K562 (cell line): ENCODE data around the gene GABARAPL2. TPM values are rescaled to one million over a fixed set of nuclear protein-coding genes. Genes with fewer than 3 reads are reported as not detected.

Experiments
- CEBPB ChIP-seq: fragments of 450-650 bp; IDR thresholded peaks from 2 replicates; pipeline ENCODE4 v1.6.1; 2016; ENCODE audit warnings: missing genetic modification characterization, missing compliant biosample characterization
- CXXC5 ChIP-seq: fragments of 250-450 bp; sonication (Bioruptor Pico); IDR thresholded peaks from 2 replicates; pipeline ENCODE4 v1.8.0; 2022; ENCODE audit warnings: inconsistent platforms, mild to moderate bottlenecking, moderate library complexity
- GATA2 ChIP-seq: sonication (generic); formaldehyde crosslinking; IDR thresholded peaks from 2 replicates; pipeline ENCODE4 v1.4.0; 2020; ENCODE audit warnings: mild to moderate bottlenecking, missing genetic modification reagents
- HNRNPL ChIP-seq: fragments of 200-400 bp; formaldehyde crosslinking; IDR thresholded peaks from 2 replicates; pipeline ENCODE4 v1.6.1; 2017; ENCODE audit warnings: low read depth, mild to moderate bottlenecking, low read length
- JUNB ChIP-seq: fragments of 450-650 bp; formaldehyde crosslinking; conservative IDR thresholded peaks from 2 replicates; pipeline ENCODE4 v1.4.0; 2020; ENCODE audit warnings: mild to moderate bottlenecking
- NFIX ChIP-seq: fragments of 250-450 bp; sonication (Bioruptor Pico); IDR thresholded peaks from 2 replicates; pipeline ENCODE4 v1.4.0; 2020; ENCODE audit warnings: low read depth, mild to moderate bottlenecking, moderate library complexity
- RAD21 ChIP-seq, 2 experiments: fragments of 250-450 bp in 1 of 2; fragments of 450-650 bp in 1 of 2; sonication (Bioruptor Pico) in 1 of 2; formaldehyde crosslinking in 1 of 2; IDR thresholded peaks in 1 of 2; conservative IDR thresholded peaks in 1 of 2; 2 replicates each; pipeline versions ENCODE4 v1.4.0 to v1.8.0; 2020 to 2022; ENCODE audit warnings: mild to moderate bottlenecking in 2 of 2, moderate library complexity in 1 of 2
- RAD51 ChIP-seq: fragments of 450-650 bp; IDR thresholded peaks from 2 replicates; pipeline ENCODE4 v1.7.1; 2016; ENCODE audit warnings: low read depth, mild to moderate bottlenecking, borderline replicate concordance
- SIX5 ChIP-seq, 2 experiments: IDR thresholded peaks; 2 replicates each; pipeline ENCODE4 v1.6.1; 2011; ENCODE audit warnings: low read length in 2 of 2, borderline replicate concordance in 1 of 2, low read depth in 1 of 2, mild to moderate bottlenecking in 1 of 2, moderate library complexity in 1 of 2; ENCODE audit not compliant: insufficient read depth in 1 of 2
- SMARCE1 ChIP-seq: fragments of 450-650 bp; IDR thresholded peaks from 2 replicates; pipeline ENCODE4 v1.7.1; 2016; ENCODE audit warnings: mild to moderate bottlenecking
- SPI1 ChIP-seq: IDR thresholded peaks from 2 replicates; pipeline ENCODE4 v1.6.1; 2011; ENCODE audit warnings: low read depth, low read length, control low read depth, borderline replicate concordance
- TAL1 ChIP-seq: fragments of 450-650 bp; IDR thresholded peaks from 2 replicates; pipeline ENCODE4 v1.6.1; 2016; ENCODE audit warnings: mild to moderate bottlenecking
- THRB ChIP-seq: fragments of 450-650 bp; formaldehyde crosslinking; conservative IDR thresholded peaks from 2 replicates; pipeline ENCODE4 v1.4.0; 2022; ENCODE audit warnings: mild to moderate bottlenecking, missing genetic modification characterization
- TRIM24 ChIP-seq, 2 experiments: fragments of 450-650 bp; IDR thresholded peaks; 2 replicates each; pipeline ENCODE4 v1.6.1; 2016
- YY1 ChIP-seq, 3 experiments: IDR thresholded peaks; 2 replicates each; pipeline ENCODE4 v1.6.1; 2011; ENCODE audit warnings: low read length in 2 of 3, mild to moderate bottlenecking in 2 of 3, moderate library complexity in 2 of 3, borderline replicate concordance in 1 of 3, control low read depth in 1 of 3, low read depth in 1 of 3; ENCODE audit not compliant: insufficient read depth in 3 of 3, insufficient replicate concordance in 2 of 3, control insufficient read depth in 1 of 3, insufficient read length in 1 of 3; ENCODE audit errors: extremely low read depth in 1 of 3
- ZNF124 ChIP-seq: sonication (generic); formaldehyde crosslinking; IDR thresholded peaks from 2 replicates; pipeline ENCODE4 v1.8.1; 2022; ENCODE audit warnings: missing genetic modification reagents
- ZNF24 ChIP-seq: fragments of 450-650 bp; IDR thresholded peaks from 2 replicates; pipeline ENCODE4 v1.6.1; 2016
- polyA plus RNA-seq, 8 experiments: library from polyadenylated mRNA; depleted of rRNA in 4 of 8; stranded (reverse) in 5 of 8; unstranded in 3 of 8; fragments of >200 nt; fragmentation: Nextera tagmentation in 2 of 8; fragmentation: Illumina TruSeq in 1 of 8; extraction: Ambion mirVana in 2 of 8; extraction: Trizol in 1 of 8; gene quantifications; 2 replicates each; pipeline versions ENCODE4 v1.2.1 to v1.2.3, GENCODE V29; 2011 to 2014; ENCODE audit warnings: inconsistent platforms in 1 of 8, missing spikeins in 1 of 8
- total RNA-seq, 7 experiments: library from RNA; depleted of rRNA in 6 of 7; stranded (reverse); fragments of >200 nt in 6 of 7; fragmentation: Illumina TruSeq in 2 of 7; extraction: Trizol in 2 of 7; gene quantifications; 2 replicates each; pipeline versions ENCODE4 v1.2.1 to v1.2.3, GENCODE V29; 2011 to 2021; ENCODE audit warnings: low replicate concordance in 1 of 7
- TF ChIP-seq, protein P1 (sequence below): fragments of 250-450 bp; sonication (Bioruptor Pico); IDR thresholded peaks from 2 replicates; pipeline ENCODE4 v1.4.0; 2020; ENCODE audit warnings: borderline replicate concordance
- TF ChIP-seq, protein P2 (sequence below): fragments of 450-650 bp; IDR thresholded peaks from 2 replicates; pipeline ENCODE4 v1.6.1; 2017; ENCODE audit warnings: antibody characterized with exemption, mild to moderate bottlenecking

The GABARAPL2 gene
- total and polyA plus RNA-seq, 9 of the 15 experiments (the other 6 are each of a cell fraction or from before 2014, with no cell fraction given) = 42.1 to 288 (median 91.8) TPM

- TF ChIP-seq, protein P1, sequence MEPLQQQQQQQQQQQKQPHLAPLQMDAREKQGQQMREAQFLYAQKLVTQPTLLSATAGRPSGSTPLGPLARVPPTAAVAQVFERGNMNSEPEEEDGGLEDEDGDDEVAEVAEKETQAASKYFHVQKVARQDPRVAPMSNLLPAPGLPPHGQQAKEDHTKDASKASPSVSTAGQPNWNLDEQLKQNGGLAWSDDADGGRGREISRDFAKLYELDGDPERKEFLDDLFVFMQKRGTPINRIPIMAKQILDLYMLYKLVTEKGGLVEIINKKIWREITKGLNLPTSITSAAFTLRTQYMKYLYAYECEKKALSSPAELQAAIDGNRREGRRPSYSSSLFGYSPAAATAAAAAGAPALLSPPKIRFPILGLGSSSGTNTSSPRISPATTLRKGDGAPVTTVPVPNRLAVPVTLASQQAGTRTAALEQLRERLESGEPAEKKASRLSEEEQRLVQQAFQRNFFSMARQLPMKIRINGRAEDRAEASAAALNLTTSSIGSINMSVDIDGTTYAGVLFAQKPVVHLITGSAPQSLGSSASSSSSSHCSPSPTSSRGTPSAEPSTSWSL (CRISPR knock-in tag) = no peak
- TF ChIP-seq CXXC5 (CRISPR knock-in tag) (peak; percentile 28), GATA2 (CRISPR knock-in tag) (no peak), RAD51 (no peak), SMARCE1 (peak; percentile 48; the same call in 1 of the 2 replicates), JUNB (CRISPR knock-in tag) (no peak), RAD21 (CRISPR knock-in tag; conservative IDR thresholded peaks at IDR 0.05 in 1 of 2, IDR thresholded peaks at IDR 0.05 in 1 of 2) (peak; percentile 27 to 52), ZNF124 (CRISPR knock-in tag) (no peak), NFIX (CRISPR knock-in tag) (no peak), TAL1 (peak; percentile 18; the same call in 1 of the 2 replicates), ZNF24 (peak; percentile 82), SPI1 (peak; percentile 29; the same call in 1 of the 2 replicates), CEBPB (tag) (0 out of 2 replicates have a peak, but pooled peaks have one; percentile 19), SIX5 (IDR thresholded peaks at IDR 0.05; ENCODE audit: borderline replicate concordance in 1 of 2, insufficient read depth in 1 of 2, low read depth in 1 of 2, low read length in 2 of 2) (no peak), HNRNPL (no peak), YY1 (IDR thresholded peaks at IDR 0.05; ENCODE audit: borderline replicate concordance in 1 of 3, control insufficient read depth in 1 of 3, extremely low read depth in 1 of 3, insufficient read depth in 3 of 3, insufficient read length in 1 of 3, insufficient replicate concordance in 2 of 3, low read depth in 1 of 3, low read length in 2 of 3) (peak in 1 of 3 experiments; percentile 65), THRB (no peak), TRIM24 (IDR thresholded peaks at IDR 0.05) (0 out of 4 replicates have a peak, but pooled peaks of 1 of the 2 experiments have one; percentile 8)
- TF ChIP-seq, protein P2, sequence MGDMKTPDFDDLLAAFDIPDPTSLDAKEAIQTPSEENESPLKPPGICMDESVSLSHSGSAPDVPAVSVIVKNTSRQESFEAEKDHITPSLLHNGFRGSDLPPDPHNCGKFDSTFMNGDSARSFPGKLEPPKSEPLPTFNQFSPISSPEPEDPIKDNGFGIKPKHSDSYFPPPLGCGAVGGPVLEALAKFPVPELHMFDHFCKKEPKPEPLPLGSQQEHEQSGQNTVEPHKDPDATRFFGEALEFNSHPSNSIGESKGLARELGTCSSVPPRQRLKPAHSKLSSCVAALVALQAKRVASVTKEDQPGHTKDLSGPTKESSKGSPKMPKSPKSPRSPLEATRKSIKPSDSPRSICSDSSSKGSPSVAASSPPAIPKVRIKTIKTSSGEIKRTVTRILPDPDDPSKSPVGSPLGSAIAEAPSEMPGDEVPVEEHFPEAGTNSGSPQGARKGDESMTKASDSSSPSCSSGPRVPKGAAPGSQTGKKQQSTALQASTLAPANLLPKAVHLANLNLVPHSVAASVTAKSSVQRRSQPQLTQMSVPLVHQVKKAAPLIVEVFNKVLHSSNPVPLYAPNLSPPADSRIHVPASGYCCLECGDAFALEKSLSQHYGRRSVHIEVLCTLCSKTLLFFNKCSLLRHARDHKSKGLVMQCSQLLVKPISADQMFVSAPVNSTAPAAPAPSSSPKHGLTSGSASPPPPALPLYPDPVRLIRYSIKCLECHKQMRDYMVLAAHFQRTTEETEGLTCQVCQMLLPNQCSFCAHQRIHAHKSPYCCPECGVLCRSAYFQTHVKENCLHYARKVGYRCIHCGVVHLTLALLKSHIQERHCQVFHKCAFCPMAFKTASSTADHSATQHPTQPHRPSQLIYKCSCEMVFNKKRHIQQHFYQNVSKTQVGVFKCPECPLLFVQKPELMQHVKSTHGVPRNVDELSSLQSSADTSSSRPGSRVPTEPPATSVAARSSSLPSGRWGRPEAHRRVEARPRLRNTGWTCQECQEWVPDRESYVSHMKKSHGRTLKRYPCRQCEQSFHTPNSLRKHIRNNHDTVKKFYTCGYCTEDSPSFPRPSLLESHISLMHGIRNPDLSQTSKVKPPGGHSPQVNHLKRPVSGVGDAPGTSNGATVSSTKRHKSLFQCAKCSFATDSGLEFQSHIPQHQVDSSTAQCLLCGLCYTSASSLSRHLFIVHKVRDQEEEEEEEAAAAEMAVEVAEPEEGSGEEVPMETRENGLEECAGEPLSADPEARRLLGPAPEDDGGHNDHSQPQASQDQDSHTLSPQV = peak; percentile 62; the same call in 1 of the 2 replicates
These were observed 25.0 kb downstream of the GABARAPL2 start (continued) for GRCh38 chr16:75590920-75591843.
